Neural cell (in vitro differentiated cells): ENCODE measurements around the gene CCDC85C.

Experiments used
- EP300 ChIP-seq: fragments of 450-650 bp; conservative IDR thresholded peaks from 2 replicates; pipeline ENCODE4 v1.6.1; 2014; ENCODE audit warnings: antibody characterized with exemption, mild to moderate bottlenecking, moderate library complexity; ENCODE audit not compliant: poor library complexity, severe bottlenecking
- EZH2 ChIP-seq: fragments of 200-600, 300-800 bp; shearing (Covaris generic), sonication (generic); IDR thresholded peaks from 2 replicates; pipeline ENCODE4 v1.6.1; 2014; ENCODE audit warnings: antibody characterized with exemption, low read length, borderline replicate concordance, mild to moderate bottlenecking; ENCODE audit not compliant: insufficient read depth, poor library complexity, severe bottlenecking
- POLR2AphosphoS5 ChIP-seq: IDR thresholded peaks from 2 replicates; pipeline ENCODE4 v1.6.1; 2012
- RAD21 ChIP-seq: fragments of 450-650 bp; conservative IDR thresholded peaks from 2 replicates; pipeline ENCODE4 v1.6.1; 2014; ENCODE audit warnings: antibody characterized with exemption, mild to moderate bottlenecking, moderate library complexity
- TF ChIP-seq, protein P1 (sequence below): fragments of 450-650 bp; IDR thresholded peaks from 2 replicates; pipeline ENCODE4 v1.5.1; 2014; ENCODE audit warnings: antibody characterized with exemption, mild to moderate bottlenecking, moderate library complexity; ENCODE audit not compliant: poor library complexity, severe bottlenecking

DNA sequence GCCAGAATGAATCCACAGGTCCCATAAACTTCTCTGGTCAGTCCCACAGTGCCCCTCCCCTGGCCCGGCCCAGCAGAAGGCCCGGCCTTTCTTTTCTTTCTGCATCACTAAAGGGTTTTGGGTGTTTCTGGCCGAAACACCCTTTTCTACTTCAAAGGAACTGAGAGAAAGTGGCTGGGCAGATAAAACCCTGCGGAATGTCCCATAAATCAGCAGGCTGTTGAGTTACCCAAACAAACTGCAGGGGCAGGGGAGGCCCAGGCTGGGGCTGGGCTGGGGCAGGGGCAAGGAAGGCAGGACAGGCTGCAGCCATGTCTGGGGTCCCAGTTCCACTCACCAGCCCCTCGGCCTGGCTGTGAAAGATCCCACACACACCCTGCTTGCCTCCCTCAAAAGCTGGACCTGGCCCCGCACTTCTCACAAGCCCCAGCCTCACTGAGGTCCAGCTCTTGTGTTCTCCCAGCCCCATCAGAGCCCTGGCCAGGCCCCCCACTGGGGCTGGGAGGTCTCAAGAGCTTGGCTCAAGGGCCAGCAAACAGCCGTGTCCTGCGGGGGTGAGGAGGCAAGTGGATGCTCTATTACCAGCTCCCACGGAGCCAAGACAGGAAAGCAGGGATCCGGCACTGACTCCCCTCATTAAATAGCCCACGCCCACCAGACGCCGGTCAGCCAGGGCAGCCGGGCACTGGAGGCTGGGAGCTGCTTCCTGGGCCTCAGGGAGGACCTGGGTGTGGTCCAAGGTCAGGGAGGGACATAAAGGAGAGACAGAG, 80.9 kb downstream of the CCDC85C start:
- TF ChIP-seq, protein P1, sequence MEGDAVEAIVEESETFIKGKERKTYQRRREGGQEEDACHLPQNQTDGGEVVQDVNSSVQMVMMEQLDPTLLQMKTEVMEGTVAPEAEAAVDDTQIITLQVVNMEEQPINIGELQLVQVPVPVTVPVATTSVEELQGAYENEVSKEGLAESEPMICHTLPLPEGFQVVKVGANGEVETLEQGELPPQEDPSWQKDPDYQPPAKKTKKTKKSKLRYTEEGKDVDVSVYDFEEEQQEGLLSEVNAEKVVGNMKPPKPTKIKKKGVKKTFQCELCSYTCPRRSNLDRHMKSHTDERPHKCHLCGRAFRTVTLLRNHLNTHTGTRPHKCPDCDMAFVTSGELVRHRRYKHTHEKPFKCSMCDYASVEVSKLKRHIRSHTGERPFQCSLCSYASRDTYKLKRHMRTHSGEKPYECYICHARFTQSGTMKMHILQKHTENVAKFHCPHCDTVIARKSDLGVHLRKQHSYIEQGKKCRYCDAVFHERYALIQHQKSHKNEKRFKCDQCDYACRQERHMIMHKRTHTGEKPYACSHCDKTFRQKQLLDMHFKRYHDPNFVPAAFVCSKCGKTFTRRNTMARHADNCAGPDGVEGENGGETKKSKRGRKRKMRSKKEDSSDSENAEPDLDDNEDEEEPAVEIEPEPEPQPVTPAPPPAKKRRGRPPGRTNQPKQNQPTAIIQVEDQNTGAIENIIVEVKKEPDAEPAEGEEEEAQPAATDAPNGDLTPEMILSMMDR: no peak
- TF ChIP-seq RAD21: no peak
- no peak for TF ChIP-seq POLR2AphosphoS5
- TF ChIP-seq EZH2: no peak
- TF ChIP-seq EP300: no peak
